HG02759 (cell line): ENCODE data around the gene LAIR1.

Experiments
- ATAC-seq: cut with Tn5 transposase; IDR thresholded peaks from one replicate; pipeline ENCODE4 v1.9.1; 2021; ENCODE audit warnings: mild to moderate bottlenecking, moderate library complexity; ENCODE audit not compliant: unreplicated experiment

The LAIR1 gene

DNA sequence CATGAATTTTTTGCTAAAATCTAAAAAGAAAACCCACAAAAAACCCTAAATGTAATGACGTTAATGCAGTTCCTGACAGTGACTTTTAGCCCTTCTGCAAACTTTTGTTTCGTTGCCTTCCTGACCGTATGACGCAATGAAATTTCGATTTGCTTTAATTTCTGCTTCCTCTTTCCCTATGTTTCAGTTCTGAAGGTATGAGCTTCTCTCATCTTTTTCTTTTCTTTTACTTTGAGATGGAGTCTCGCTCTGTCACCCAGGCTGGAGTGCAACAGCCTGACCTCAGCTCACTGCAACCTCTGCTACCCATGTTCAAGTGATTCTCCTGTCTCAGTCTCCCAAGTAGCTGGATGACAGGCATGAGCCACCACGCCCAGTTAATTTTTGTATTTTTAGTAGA, 45.7 kb downstream of the LAIR1 start:
- no peak for ATAC-seq

DNA sequence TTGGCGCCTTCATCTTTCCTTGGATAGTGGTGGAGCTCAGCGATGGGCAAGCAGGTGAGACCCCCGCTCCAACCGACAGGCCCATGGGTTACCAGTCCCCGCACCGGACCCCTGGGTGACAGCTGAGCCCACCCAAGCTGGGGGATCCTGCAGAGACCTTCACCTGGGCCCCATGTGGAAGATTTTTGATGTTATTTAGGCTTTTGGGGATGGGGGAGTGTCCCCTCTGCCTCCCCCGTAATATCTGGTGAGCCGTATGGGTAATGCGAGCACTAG, 46.8 kb downstream of the LAIR1 start:
- no peak for ATAC-seq

DNA sequence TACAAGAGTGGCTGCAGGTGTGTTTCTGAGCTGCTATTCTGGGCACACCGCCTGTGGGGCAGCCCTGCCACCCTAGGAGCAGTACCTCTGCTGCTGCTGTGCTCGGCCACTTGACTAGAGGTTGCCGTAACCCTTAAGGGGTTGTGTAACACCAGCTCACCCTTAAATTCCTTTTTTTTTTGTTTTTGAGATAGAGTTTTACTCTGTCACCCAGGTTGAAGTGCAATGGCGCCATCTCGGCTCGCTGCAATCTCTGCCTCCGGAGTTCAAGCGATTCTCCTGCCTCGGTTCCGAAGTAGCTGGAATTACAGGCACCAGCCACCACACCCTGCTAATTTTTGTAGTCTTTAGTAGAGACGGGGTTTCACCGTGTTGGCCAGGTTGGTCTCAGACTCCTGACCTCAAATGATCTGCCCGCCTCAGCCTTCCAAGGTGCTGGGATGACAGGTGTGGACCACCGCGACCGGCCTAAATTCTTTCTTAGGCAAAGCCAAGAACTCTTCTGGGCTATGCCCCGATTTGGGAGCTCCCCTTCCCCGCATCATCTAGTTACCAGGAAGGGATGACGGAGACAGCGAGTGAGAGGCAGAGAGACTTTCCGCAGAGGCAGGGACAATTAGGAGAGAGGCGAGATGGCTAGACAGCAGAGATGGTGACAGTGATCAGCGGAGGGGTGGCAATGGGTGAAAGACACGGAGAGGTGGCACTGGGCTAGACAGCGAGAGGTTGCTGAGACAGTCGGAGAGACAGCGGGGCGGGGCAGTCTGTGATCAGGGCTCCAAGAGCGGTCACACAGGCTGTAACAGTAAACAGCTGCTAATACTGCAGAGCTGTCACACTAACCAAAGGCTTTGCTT, 47.4 kb downstream of the LAIR1 start:
- no peak for ATAC-seq

DNA sequence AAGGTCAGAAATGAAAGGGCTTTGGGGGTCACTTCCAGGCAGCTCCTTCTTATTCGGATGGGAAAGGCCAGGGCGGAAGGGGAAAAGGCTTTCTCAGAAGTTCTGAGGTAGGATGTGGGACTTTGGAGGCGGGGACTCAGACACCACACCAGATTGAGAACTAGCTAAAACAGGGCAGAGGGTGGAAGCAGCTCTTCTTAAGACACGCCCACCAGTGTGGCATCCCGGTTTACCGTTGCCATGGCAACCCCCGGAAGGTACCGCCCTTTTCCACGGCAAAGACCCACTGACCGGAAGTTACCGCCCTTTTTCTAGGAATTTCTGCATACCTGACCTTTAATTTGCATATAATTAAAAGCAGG, 48.0 kb downstream of the LAIR1 start:
- ATAC-seq = no peak

DNA sequence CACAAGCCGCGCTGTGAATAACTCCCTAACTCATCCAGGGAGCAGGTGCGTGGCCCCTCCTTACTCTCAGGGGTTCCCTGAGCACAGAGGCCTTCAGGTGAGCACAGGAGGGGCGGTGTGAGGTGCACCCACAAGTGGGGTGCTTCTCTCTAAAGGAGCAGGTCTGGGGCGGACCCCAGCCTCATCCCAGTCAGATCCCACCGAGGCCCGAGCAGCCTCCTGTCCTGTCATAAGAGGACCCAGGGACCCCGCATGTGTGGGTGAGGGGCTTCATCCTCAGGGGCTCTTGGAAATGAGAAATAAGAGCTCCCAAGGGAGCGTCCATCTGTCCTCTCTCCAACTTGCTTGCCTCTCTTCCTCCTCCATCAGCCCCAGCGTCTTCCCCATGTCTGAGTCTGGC, 48.8 kb downstream of the LAIR1 start:
- no peak for ATAC-seq

DNA sequence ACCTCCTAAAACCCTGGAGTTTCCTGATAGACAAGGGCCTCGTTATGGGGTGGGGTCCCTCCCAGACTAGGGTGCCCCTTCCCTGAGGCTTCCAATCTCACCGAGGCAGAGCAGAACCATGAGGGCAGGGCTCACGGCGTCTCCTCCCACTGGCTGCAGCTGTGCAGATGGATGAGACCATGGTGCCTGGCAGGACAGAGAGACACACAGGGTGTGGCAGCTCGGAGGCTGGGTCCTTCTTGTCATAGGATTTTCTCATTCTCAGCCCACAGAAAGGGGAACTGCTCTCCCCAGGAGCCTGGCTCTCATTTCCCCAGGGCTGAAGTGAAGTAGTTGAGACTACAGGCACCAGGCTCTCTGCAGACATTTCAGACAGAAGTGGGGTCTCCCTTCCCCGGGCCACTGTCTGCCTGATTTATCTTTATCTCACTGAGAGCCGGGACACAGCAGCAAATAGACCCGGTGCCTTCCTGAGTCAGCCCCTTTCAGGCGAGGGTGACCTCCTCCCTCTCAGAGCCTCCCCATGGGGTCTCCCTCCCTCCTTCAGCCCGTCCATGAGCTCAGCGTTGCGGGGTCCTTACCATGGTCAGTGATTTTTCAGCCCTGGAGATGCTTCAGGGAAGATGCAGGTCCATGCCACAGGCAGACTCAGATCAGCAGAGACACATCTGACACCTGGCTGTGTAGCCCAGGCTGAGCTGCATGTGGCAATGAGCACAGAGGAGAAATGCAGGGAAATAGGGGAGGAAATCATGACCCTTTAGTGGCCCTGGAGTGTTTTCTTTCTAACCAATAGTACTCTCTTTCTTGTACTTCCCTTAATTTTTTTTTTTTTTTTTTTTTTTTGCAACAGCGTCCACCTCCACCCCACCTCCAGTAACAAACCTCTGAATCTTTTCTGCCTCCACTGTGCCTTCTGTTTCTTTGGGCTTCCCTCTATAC, 52.0 kb downstream of the LAIR1 start, which contains the start of gene LILRA5:
Gene LILRA5, minus strand, starts transcription at position 731 of the 942 bp plus-strand sequence. Its CDS starts 147 bp downstream, at position 584.
- ATAC-seq = no peak

DNA sequence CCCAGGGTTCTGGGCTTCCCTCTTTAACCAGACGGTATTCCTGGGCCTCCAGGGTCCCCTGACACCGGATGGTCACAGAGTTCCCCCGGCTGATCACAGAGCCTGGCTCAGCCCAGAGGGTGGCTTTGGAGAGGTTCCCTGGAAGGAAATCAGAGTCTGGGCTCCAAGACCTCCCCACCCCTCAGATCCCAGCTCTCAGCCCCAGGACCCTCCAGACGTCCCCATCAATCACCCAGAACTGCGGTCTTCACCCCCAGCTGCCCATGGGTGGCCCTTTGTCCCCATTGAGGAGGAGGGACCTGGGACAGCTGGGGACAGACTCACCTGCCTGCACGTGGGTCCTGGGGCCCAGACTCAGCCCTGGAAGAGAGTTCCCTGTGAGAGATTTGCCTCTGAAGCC, 52.7 kb downstream of the LAIR1 start:
- no peak for ATAC-seq

DNA sequence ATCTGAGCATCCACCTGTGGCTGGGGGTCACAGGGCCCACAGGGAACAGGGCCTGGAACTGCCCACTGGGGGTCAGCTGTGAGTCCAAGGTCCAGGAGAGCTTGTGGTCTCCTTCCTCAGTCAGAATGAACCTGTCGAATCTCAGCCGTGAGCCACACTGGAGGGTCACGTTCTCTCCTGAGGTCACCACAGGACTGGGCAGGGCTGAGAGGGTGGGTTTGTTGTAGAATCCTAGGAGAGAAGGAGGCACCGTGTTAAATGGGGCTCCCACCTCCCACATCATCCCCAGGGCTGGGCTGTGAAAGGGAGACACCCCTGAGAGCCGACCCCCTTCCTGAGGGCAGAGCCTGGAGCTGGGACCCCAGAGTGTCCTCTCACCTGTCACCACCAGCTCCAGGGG, 53.2 kb downstream of the LAIR1 start:
- ATAC-seq = no peak

DNA sequence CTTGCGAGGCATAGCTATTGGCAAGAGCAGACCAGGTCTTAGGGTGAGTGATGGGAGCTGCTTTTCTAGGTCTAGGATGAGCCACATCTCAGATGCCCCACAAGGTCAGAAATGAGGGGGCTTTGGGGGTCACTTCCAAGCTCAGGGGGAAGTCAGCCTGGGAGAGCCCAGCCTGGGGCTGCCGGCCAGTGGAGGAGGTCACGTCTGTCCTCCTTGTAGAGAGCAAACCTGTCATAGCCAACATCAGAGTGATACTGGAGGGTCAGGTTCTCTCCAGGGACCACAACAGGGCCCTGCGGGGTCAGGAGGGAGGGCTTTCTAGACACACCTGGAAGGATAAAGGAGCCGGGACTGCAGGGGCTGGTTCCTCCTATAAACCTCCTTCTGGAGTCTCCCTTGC, 54.2 kb downstream of the LAIR1 start:
- ATAC-seq = no peak

DNA sequence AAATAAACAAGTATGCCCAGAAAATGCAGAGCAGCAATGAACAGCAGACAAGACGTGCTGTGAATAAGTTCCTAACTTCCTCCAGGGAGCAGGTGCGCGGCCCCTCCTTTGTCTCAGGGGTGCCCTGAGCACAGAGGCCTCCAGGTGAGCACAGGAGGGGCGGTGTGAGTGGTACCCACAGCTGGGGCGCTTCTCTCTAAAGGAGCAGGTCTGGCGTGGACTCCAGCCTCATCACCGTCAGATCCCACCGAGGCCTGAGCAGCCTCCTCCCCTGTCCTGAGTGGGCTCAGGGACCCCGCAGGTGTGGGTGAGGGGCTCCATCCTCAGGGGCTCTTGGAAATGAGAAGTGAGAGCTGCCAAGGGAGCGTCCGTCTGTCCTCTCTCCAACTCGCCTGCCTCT, 54.9 kb downstream of the LAIR1 start:
- no peak for ATAC-seq

DNA sequence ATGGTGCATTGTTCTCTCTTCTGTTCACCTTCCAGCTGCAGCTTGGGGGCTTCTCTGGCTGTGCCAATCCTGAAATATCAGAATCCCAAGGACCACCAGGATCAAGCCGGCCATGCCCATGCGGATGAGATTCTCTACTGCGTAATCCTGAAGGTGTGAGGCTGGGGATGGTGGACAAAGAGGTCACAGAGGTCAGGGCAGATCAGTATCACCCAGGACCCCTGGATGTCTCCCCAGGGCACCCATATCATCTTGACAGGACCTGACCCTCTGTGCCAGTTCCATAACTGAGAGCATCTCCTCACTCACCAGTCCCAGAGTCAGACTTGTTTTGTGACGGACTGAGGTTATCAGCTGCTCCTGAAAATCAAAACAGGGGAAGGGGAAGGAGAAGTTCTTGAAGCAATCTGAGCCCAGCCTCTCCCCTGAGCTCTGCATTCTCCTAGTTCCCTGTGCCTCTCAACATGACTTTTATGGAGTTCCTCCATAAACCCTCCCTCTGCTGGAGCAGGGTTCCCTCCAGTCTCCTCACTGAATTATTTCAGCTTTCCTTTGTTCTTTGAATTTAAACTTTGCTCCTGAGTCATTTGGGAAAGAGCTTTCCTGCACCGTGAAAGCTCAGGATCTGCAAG, 57.2 kb downstream of the LAIR1 start:
- ATAC-seq = no peak

DNA sequence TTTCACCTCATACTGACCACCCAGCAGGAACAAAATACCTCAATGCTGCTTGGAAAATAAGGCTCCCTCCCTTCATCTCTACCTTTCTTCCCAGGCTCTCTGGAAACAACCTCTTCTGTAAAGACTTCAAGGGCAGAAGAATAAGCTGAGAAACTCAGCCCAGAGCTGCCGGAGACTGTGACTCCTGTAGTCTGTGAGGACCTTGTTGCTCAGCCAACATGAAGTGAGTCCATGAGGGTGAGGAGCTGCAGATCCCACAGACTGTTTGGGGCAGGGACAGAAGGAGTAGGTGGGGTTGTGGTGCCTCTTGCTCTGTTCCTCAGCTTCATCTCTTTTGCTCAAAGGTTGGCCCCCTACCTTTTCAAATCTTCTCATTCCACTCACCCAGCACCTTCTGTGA, 59.6 kb downstream of the LAIR1 start:
- ATAC-seq = no peak

DNA sequence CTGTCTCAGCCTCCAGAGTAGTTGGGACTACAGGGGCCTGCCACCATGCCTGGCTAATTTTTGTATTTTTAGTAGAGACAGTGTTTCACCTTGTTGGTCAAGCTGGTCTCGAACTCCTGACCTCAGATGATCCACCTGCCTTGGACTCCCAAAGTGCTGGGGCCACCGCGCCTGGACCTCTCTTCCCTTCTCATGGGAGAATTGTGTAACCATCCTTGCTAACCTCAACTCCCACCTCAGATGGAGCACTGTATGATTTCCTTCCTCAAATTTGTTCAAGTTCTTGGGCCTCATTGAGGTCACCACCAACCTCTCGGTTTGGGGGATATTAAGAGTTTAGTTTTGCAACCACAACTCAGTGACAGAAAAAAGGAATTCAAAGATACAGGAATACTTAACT, 62.5 kb downstream of the LAIR1 start:
- ATAC-seq = no peak
